NB4 (cell line): ENCODE data around the gene SAMMSON.

ENCODE experiments used
- DNase-seq: peaks from one replicate; pipeline ENCODE4 v3.0.0; 2010; ENCODE audit warnings: low read depth
- H3K4me3 ChIP-seq: one replicate; pipeline ENCODE4 v1.5.1; 2011; ENCODE audit warnings: mild to moderate bottlenecking, low read depth, low read length, moderate library complexity
- CTCF ChIP-seq: IDR thresholded peaks from one replicate; pipeline ENCODE4 v1.5.1; 2012; ENCODE audit warnings: low read depth, low read length
- MYC ChIP-seq: IDR thresholded peaks from 2 replicates; pipeline ENCODE4 v1.6.1; 2011; ENCODE audit warnings: low read depth, low read length
- POLR2A ChIP-seq: IDR thresholded peaks from 2 replicates; pipeline ENCODE4 v1.6.1; 2011; ENCODE audit warnings: mild to moderate bottlenecking; ENCODE audit not compliant: insufficient read length; ENCODE audit errors: extremely low read depth
- TF ChIP-seq, protein P1 (sequence below): IDR thresholded peaks from 2 replicates; pipeline ENCODE4 v1.6.1; 2011; ENCODE audit warnings: low read depth, low read length

SAMMSON gene

GRCh38 chr3:70072180-70072579, 72.6 kb downstream of the SAMMSON start:
- no peak for TF ChIP-seq POLR2A
- TF ChIP-seq CTCF: no peak
- no peak for TF ChIP-seq MYC
- TF ChIP-seq, protein P1, sequence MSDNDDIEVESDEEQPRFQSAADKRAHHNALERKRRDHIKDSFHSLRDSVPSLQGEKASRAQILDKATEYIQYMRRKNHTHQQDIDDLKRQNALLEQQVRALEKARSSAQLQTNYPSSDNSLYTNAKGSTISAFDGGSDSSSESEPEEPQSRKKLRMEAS: no peak
- DNase-seq: no peak
- H3K4me3 ChIP-seq: no peak overlapping the region

DNA sequence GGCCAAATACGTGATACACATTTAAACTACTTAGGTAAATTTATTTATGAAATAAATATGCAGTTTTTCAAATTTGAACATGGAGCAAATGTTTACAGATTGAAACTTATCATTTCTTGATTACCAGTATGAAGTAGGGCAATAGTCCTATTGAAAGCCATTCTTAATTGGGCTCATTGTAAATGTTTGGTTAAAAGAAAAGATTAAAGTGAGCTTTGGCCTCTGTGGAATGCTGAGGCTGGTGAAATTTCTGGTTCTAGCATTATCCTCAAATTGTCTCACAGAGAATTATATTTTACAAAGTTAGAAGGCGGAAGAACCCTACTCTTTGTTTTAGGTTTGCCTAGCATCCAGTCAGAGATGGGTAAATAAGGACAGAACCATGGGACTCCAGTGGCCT, 73.2 kb downstream of the SAMMSON start:
- TF ChIP-seq, protein P1: no peak
- TF ChIP-seq CTCF (no peak), MYC (no peak), POLR2A (no peak)
- H3K4me3 ChIP-seq: no peak overlapping the region
- DNase-seq: no peak

GRCh38 chr3:70075101-70075500, 75.6 kb downstream of the SAMMSON start:
- no peak overlapping the region for H3K4me3 ChIP-seq
- no peak for TF ChIP-seq POLR2A
- TF ChIP-seq CTCF: no peak
- TF ChIP-seq, protein P1: no peak
- no peak for TF ChIP-seq MYC
- no peak for DNase-seq

DNA sequence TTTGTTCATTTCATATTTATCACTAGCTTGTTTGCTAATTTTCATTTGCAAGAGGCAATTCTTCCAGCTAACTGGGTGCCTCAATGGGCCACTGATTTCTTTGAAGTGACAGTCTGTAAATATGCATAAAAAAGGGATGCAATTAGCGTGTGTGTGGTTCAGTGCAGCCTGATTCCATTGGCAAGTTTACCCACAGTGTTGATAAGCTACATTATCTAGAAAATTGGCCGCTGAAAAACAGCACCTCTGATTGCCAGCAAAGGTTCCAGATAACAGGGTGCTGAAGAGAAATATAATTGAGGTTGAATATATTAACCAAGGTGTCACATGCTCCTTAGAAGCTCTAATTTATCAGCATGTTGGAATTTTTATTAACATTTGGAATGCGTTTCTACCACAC, 76.9 kb downstream of the SAMMSON start:
- H3K4me3 ChIP-seq: no peak overlapping the region
- TF ChIP-seq POLR2A (no peak), CTCF (no peak), MYC (no peak)
- TF ChIP-seq, protein P1: no peak
- no peak for DNase-seq

GRCh38 chr3:70078778-70079177, 79.2 kb downstream of the SAMMSON start:
- DNase-seq: no peak
- no peak overlapping the region for H3K4me3 ChIP-seq
- TF ChIP-seq MYC: no peak
- TF ChIP-seq, protein P1: no peak
- TF ChIP-seq POLR2A: no peak
- TF ChIP-seq CTCF: no peak

DNA sequence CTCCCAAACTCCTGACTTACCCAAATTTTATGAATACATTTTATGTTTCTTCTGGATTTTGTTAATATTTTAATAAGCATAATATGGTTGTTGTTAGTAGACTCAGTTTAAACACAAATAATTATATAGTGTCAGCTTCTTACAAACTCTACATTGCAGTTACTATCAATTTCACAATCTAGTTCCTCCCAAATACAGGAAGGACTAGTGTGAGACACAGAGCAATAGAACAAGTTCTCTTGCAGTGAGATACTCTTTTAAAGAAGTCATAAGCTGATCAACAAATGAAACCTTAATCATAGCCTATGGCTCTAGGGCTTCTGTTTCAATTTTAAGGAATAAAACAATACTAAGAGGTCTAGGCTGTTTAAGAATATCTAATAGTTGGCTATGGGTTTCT, 86.1 kb downstream of the SAMMSON start:
- H3K4me3 ChIP-seq: no peak overlapping the region
- DNase-seq: no peak
- TF ChIP-seq, protein P1: no peak
- TF ChIP-seq MYC (no peak), POLR2A (no peak), CTCF (no peak)
